K562 (cell line): ENCODE measurements around the gene ZNF594. TPM values are rescaled to one million over a fixed set of nuclear protein-coding genes. Genes with fewer than 3 reads are reported as not detected.

Source experiments
- E2F6 ChIP-seq, 2 experiments: IDR thresholded peaks; 2 replicates each; pipeline ENCODE4 v1.6.1; 2011; ENCODE audit warnings: borderline replicate concordance in 1 of 2, control low read depth in 1 of 2, low read depth in 1 of 2, low read length in 1 of 2, mild to moderate bottlenecking in 1 of 2, mixed read lengths in 1 of 2, moderate library complexity in 1 of 2; ENCODE audit not compliant: insufficient read depth in 1 of 2, insufficient read length in 1 of 2, poor library complexity in 1 of 2, severe bottlenecking in 1 of 2; ENCODE audit errors: extremely low read depth in 1 of 2
- ETV5 ChIP-seq: sonication (generic); formaldehyde crosslinking; IDR thresholded peaks from 2 replicates; pipeline ENCODE4 v1.4.0; 2020; ENCODE audit warnings: low read depth, mild to moderate bottlenecking, missing genetic modification reagents
- JUND ChIP-seq, 2 experiments: IDR thresholded peaks; 2 replicates in 1 of 2; 3 replicates in 1 of 2; pipeline ENCODE4 v1.6.1; 2011; ENCODE audit warnings: borderline replicate concordance in 2 of 2, low read depth in 2 of 2, low read length in 2 of 2, improper control_type of control experiment in 1 of 2, missing biosample characterization in 1 of 2, missing genetic modification characterization in 1 of 2, missing genetic modification reagents in 1 of 2
- NR2C1 ChIP-seq, 2 experiments: fragments of 450-650 bp; IDR thresholded peaks; 2 replicates each; pipeline ENCODE4 v1.6.1; 2017; ENCODE audit warnings: mild to moderate bottlenecking in 2 of 2, antibody characterized with exemption in 1 of 2, inconsistent platforms in 1 of 2, missing compliant biosample characterization in 1 of 2, missing genetic modification characterization in 1 of 2
- RB1 ChIP-seq: fragments of 450-650 bp; IDR thresholded peaks from 2 replicates; pipeline ENCODE4 v1.6.1; 2017; ENCODE audit warnings: low read depth, mild to moderate bottlenecking
- RUNX1 ChIP-seq: sonication (generic); IDR thresholded peaks from 2 replicates; pipeline ENCODE4 v1.6.1; 2016; ENCODE audit warnings: antibody characterized with exemption, low read depth
- SOX6 ChIP-seq: fragments of 450-650 bp; IDR thresholded peaks from 2 replicates; pipeline ENCODE4 v1.6.1; 2014; ENCODE audit warnings: mild to moderate bottlenecking
- THAP12 ChIP-seq: fragments of 250-450 bp; sonication (Bioruptor Pico); IDR thresholded peaks from 2 replicates; pipeline ENCODE4 v1.9.0; 2021; ENCODE audit warnings: mild to moderate bottlenecking, inconsistent platforms
- ZNF212 ChIP-seq: fragments of 450-650 bp; formaldehyde crosslinking; IDR thresholded peaks from 2 replicates; pipeline ENCODE4 v1.4.0; 2020; ENCODE audit warnings: mild to moderate bottlenecking
- polyA plus RNA-seq, 8 experiments: library from polyadenylated mRNA; depleted of rRNA in 4 of 8; stranded (reverse) in 5 of 8; unstranded in 3 of 8; fragments of >200 nt; fragmentation: Nextera tagmentation in 2 of 8; fragmentation: Illumina TruSeq in 1 of 8; extraction: Ambion mirVana in 2 of 8; extraction: Trizol in 1 of 8; gene quantifications; 2 replicates each; pipeline versions ENCODE4 v1.2.1 to v1.2.3, GENCODE V29; 2011 to 2014; ENCODE audit warnings: inconsistent platforms in 1 of 8, missing spikeins in 1 of 8
- total RNA-seq, 7 experiments: library from RNA; depleted of rRNA in 6 of 7; stranded (reverse); fragments of >200 nt in 6 of 7; fragmentation: Illumina TruSeq in 2 of 7; extraction: Trizol in 2 of 7; gene quantifications; 2 replicates each; pipeline versions ENCODE4 v1.2.1 to v1.2.3, GENCODE V29; 2011 to 2021; ENCODE audit warnings: low replicate concordance in 1 of 7
- TF ChIP-seq, protein P1 (sequence below): sonication (generic); formaldehyde crosslinking; IDR thresholded peaks from 2 replicates; pipeline ENCODE4 v1.4.0; 2020; ENCODE audit warnings: mild to moderate bottlenecking, missing genetic modification reagents
- TF ChIP-seq, protein P2 (sequence below): fragments of 450-650 bp; IDR thresholded peaks from 2 replicates; pipeline ENCODE4 v1.6.1; 2016; ENCODE audit warnings: mild to moderate bottlenecking
- TF ChIP-seq, protein P3 (sequence below), 2 experiments: fragments of 450-650 bp in 1 of 2; sonication (generic) in 1 of 2; formaldehyde crosslinking in 1 of 2; IDR thresholded peaks in 1 of 2; conservative IDR thresholded peaks in 1 of 2; 2 replicates each; pipeline versions ENCODE4 v1.6.1 to v1.8.1; 2016 to 2023; ENCODE audit warnings: mild to moderate bottlenecking in 2 of 2, moderate library complexity in 2 of 2, inconsistent platforms in 1 of 2, missing genetic modification reagents in 1 of 2

ZNF594 gene
- total and polyA plus RNA-seq, 9 of the 15 experiments (the other 6 are each of a cell fraction or from before 2014, with no cell fraction given): 0.24 to 4.7 (median 2.6) TPM

DNA sequence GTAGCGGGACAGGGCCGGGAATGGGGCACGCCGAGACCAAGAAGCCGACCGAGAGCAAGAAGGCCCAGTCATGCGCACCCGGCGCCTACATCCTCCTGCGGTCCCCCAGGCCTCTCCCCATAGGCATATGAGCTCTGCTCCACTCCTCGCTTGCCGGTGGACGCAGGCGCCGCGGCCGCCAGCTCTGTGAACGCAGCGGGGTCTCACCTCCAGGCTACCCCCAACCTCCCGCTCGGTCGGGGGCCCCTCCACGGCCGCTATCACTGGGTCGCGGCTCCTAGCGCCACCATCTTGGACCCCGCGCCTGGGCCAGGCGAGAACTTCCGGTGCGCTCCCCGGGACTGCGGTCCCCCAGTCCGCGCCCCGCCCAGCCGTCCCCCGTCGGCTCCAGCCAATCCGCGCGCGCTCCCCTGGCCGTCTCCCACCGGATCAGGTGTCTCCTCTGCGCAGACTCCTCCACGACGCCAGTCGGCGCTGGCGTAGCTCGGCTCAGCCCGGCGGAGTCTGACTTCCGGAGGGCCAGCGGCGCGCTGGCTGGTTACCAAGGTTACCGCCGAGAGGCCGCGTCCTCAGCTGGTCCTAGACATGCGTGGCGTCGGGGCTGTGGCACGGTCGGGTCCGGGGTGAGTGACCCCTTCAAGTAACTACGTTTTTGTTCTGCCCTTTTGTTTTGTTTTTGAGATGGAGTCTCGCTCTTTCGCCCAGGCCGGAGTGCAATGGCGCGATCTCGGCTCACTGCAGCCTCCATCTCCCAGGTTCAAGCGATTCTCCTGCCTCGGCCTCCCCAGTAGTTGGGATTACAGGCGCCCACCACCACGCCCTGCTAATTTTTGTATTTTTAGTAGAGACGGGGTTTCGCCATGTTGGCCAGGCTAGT, at the start of gene ZNF594 (continued):
- TF ChIP-seq, protein P1, sequence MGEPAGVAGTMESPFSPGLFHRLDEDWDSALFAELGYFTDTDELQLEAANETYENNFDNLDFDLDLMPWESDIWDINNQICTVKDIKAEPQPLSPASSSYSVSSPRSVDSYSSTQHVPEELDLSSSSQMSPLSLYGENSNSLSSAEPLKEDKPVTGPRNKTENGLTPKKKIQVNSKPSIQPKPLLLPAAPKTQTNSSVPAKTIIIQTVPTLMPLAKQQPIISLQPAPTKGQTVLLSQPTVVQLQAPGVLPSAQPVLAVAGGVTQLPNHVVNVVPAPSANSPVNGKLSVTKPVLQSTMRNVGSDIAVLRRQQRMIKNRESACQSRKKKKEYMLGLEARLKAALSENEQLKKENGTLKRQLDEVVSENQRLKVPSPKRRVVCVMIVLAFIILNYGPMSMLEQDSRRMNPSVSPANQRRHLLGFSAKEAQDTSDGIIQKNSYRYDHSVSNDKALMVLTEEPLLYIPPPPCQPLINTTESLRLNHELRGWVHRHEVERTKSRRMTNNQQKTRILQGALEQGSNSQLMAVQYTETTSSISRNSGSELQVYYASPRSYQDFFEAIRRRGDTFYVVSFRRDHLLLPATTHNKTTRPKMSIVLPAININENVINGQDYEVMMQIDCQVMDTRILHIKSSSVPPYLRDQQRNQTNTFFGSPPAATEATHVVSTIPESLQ (CRISPR knock-in tag): peak; percentile 54; the same call in 1 of the 2 replicates
- TF ChIP-seq RB1: peak; percentile 67; the same call in 1 of the 2 replicates
- TF ChIP-seq ETV5 (CRISPR knock-in tag): peak; percentile 89; the same call in 1 of the 2 replicates
- TF ChIP-seq RUNX1: no peak
- peak; percentile 52; the same call in 1 of the 2 replicates for TF ChIP-seq SOX6
- TF ChIP-seq, protein P2, sequence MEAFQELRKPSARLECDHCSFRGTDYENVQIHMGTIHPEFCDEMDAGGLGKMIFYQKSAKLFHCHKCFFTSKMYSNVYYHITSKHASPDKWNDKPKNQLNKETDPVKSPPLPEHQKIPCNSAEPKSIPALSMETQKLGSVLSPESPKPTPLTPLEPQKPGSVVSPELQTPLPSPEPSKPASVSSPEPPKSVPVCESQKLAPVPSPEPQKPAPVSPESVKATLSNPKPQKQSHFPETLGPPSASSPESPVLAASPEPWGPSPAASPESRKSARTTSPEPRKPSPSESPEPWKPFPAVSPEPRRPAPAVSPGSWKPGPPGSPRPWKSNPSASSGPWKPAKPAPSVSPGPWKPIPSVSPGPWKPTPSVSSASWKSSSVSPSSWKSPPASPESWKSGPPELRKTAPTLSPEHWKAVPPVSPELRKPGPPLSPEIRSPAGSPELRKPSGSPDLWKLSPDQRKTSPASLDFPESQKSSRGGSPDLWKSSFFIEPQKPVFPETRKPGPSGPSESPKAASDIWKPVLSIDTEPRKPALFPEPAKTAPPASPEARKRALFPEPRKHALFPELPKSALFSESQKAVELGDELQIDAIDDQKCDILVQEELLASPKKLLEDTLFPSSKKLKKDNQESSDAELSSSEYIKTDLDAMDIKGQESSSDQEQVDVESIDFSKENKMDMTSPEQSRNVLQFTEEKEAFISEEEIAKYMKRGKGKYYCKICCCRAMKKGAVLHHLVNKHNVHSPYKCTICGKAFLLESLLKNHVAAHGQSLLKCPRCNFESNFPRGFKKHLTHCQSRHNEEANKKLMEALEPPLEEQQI: peak; percentile 91
- TF ChIP-seq ZNF212 (CRISPR knock-in tag): no peak
- peak; percentile 47 for TF ChIP-seq NR2C1 (IDR thresholded peaks at IDR 0.05)
- TF ChIP-seq NR2C1 (tag; IDR thresholded peaks at IDR 0.05): no peak
- TF ChIP-seq, protein P3, sequence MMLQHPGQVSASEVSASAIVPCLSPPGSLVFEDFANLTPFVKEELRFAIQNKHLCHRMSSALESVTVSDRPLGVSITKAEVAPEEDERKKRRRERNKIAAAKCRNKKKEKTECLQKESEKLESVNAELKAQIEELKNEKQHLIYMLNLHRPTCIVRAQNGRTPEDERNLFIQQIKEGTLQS (IDR thresholded peaks at IDR 0.05): no peak
- TF ChIP-seq, protein P3 (CRISPR knock-in tag; conservative IDR thresholded peaks at IDR 0.05): no peak
- peak; percentile 46; the same call in 1 of the 2 replicates for TF ChIP-seq JUND (IDR thresholded peaks at IDR 0.05; ENCODE audit: borderline replicate concordance, low read depth, low read length)
- no peak for TF ChIP-seq JUND (tag; IDR thresholded peaks at IDR 0.05; ENCODE audit: borderline replicate concordance, low read depth, low read length)
- TF ChIP-seq THAP12 (CRISPR knock-in tag): peak; percentile 96
- peak in 1 of 2 experiments; percentile 31 for TF ChIP-seq E2F6 (IDR thresholded peaks at IDR 0.05; ENCODE audit: borderline replicate concordance in 1 of 2, extremely low read depth in 1 of 2, insufficient read depth in 1 of 2, insufficient read length in 1 of 2, low read depth in 1 of 2, low read length in 1 of 2, poor library complexity in 1 of 2, severe bottlenecking in 1 of 2)
